Measurements from ENCODE around the gene SMIM33. TPM values are rescaled to one million over a fixed set of nuclear protein-coding genes. Genes with fewer than 3 reads are reported as not detected.

Gene SMIM33
- total and polyA plus RNA-seq, 9 of the 15 experiments (the other 6 are each of a cell fraction or from before 2014, with no cell fraction given): not detected

GRCh38 chr5:139482050-139482889 lies 11.5 kb downstream of the SMIM33 start, which contains the start of gene STING1 (continued):
- TF ChIP-seq, protein P1, sequence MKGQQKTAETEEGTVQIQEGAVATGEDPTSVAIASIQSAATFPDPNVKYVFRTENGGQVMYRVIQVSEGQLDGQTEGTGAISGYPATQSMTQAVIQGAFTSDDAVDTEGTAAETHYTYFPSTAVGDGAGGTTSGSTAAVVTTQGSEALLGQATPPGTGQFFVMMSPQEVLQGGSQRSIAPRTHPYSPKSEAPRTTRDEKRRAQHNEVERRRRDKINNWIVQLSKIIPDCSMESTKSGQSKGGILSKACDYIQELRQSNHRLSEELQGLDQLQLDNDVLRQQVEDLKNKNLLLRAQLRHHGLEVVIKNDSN (CRISPR knock-in tag; IDR thresholded peaks at IDR 0.05): no peak
- TF ChIP-seq RBM39 (optimal IDR thresholded peaks at IDR 0.05; ENCODE audit: low read depth, low read length): peak; percentile 6
- peak; percentile 74; the same call in 1 of the 2 replicates for TF ChIP-seq ZNF449 (CRISPR knock-in tag; IDR thresholded peaks at IDR 0.05)
- TF ChIP-seq, protein P2, sequence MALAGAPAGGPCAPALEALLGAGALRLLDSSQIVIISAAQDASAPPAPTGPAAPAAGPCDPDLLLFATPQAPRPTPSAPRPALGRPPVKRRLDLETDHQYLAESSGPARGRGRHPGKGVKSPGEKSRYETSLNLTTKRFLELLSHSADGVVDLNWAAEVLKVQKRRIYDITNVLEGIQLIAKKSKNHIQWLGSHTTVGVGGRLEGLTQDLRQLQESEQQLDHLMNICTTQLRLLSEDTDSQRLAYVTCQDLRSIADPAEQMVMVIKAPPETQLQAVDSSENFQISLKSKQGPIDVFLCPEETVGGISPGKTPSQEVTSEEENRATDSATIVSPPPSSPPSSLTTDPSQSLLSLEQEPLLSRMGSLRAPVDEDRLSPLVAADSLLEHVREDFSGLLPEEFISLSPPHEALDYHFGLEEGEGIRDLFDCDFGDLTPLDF (CRISPR knock-in tag; IDR thresholded peaks at IDR 0.05): no peak
- TF ChIP-seq ZNF644 (tag; IDR thresholded peaks at IDR 0.05; ENCODE audit: low read depth): peak; percentile 84; the same call in 1 of the 2 replicates
- peak; percentile 78; the same call in 1 of the 2 replicates for TF ChIP-seq GABPB1 (CRISPR knock-in tag; IDR thresholded peaks at IDR 0.05)
- peak; percentile 68 for TF ChIP-seq ELF4 (CRISPR knock-in tag; IDR thresholded peaks at IDR 0.05)
- TF ChIP-seq, protein P3, sequence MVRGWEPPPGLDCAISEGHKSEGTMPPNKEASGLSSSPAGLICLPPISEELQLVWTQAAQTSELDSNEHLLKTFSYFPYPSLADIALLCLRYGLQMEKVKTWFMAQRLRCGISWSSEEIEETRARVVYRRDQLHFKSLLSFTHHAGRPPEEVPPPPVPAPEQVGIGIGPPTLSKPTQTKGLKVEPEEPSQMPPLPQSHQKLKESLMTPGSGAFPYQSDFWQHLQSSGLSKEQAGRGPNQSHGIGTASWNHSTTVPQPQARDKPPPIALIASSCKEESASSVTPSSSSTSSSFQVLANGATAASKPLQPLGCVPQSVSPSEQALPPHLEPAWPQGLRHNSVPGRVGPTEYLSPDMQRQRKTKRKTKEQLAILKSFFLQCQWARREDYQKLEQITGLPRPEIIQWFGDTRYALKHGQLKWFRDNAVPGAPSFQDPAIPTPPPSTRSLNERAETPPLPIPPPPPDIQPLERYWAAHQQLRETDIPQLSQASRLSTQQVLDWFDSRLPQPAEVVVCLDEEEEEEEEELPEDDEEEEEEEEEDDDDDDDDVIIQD (CRISPR knock-in tag; IDR thresholded peaks at IDR 0.05): peak; percentile 83; the same call in 1 of the 2 replicates
- TF ChIP-seq ZNF174 (CRISPR knock-in tag; IDR thresholded peaks at IDR 0.05): no peak
- no peak for TF ChIP-seq COPS2 (conservative IDR thresholded peaks at IDR 0.05)
- TF ChIP-seq SAP30 (IDR thresholded peaks at IDR 0.05; ENCODE audit: borderline replicate concordance, insufficient read depth, low read depth, low read length, poor library complexity, severe bottlenecking): no peak
- TF ChIP-seq ZNF609 (CRISPR knock-in tag; IDR thresholded peaks at IDR 0.05; ENCODE audit: borderline replicate concordance): no peak
- 0 out of 2 replicates have a peak, but pooled peaks have one; percentile 6 for TF ChIP-seq HCFC1 (IDR thresholded peaks at IDR 0.05; ENCODE audit: low read depth, low read length)

Measured in K562 (cell line).